Fibroblast of pulmonary artery (primary cell): ENCODE data around the gene TMEM116.
"Not testable (repeated sequence)": the region's sequence is repeated elsewhere in the genome, so short reads cannot be mapped to it uniquely, and the experiment has no call there.

Experiments used
- DNase-seq: peaks from one replicate; pipeline ENCODE4 v3.0.0-alpha.2; 2010; ENCODE audit warnings: low read depth
- H3K4me3 ChIP-seq: replicated peaks from 2 replicates; pipeline ENCODE4 v1.5.1; 2011; ENCODE audit warnings: low read depth, mild to moderate bottlenecking, control low read depth, low read length, moderate library complexity
- CTCF ChIP-seq: IDR thresholded peaks from 2 replicates; pipeline ENCODE4 v1.5.1; 2011; ENCODE audit warnings: mild to moderate bottlenecking, control low read depth, low read length, inconsistent platforms; ENCODE audit errors: missing control alignments

The TMEM116 gene

GRCh38 chr12:111998015-111998414 is 14.9 kb downstream of the TMEM116 start:
- no peak overlapping the region for H3K4me3 ChIP-seq
- DNase-seq = no peak
- TF ChIP-seq CTCF = no peak

- no peak for TF ChIP-seq CTCF
- no peak overlapping the region for H3K4me3 ChIP-seq
- DNase-seq = no peak
These were observed 15.7 kb downstream of the TMEM116 start for GRCh38 chr12:111997300-111997699.

GRCh38 chr12:111995782-111996480 is 17.0 kb downstream of the TMEM116 start:
- no peak for DNase-seq
- no peak overlapping the region for H3K4me3 ChIP-seq
- TF ChIP-seq CTCF = no peak

- not testable (repeated sequence) for H3K4me3 ChIP-seq
- peak; percentile 24 for DNase-seq
These were observed 18.5 kb downstream of the TMEM116 start for GRCh38 chr12:111994211-111995111.

GRCh38 chr12:111993292-111994150 is 19.4 kb downstream of the TMEM116 start:
- no peak for TF ChIP-seq CTCF
- DNase-seq = no peak
- no peak overlapping the region for H3K4me3 ChIP-seq

- DNase-seq = no peak
- no peak overlapping the region for H3K4me3 ChIP-seq
- TF ChIP-seq CTCF = no peak
These were observed 20.5 kb downstream of the TMEM116 start for GRCh38 chr12:111992464-111992863.

- no peak for TF ChIP-seq CTCF
- no peak for DNase-seq
- no peak overlapping the region for H3K4me3 ChIP-seq
These were observed 21.0 kb downstream of the TMEM116 start for GRCh38 chr12:111991946-111992345.
